Measurements from ENCODE around the gene PALM. TPM values are rescaled to one million over a fixed set of nuclear protein-coding genes. Genes with fewer than 3 reads are reported as not detected.

The PALM gene
- total RNA-seq, 2 donors from 2014 or later: 32.9 to 40.8 TPM

DNA sequence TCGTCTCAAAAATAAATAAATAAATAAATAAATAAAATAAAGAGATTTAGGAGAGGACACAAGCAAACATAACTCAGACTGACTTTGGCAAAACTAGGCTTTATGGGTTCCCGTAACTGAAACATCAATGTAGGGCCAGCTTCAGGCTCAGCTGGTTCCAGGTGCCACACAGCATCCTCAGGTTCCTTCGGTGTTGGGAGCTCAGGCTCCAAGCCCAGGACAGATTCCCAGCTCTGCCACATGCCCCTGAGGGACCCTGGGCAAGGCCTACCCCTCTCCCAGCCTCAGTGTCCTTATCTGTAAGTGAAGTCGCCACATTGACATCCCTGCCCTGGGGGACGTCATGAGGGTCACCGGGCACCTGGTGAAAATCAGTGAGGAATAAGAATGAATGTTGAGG lies 60.9 kb downstream of the PALM start:
- Histone ChIP-seq H3K9me3 (ENCODE audit: control insufficient read depth, low read length) (no peaks in the 10 kb centered on the region), H3K4me3 (ENCODE audit: low read length) (no peak overlapping the region), H3K36me3 (ENCODE audit: control insufficient read depth, insufficient read depth, low read length) (no peaks in the 10 kb centered on the region), H3K27ac (ENCODE audit: low read depth, low read length) (no peak overlapping the region), H3K27me3 (ENCODE audit: control insufficient read depth, insufficient read depth, low read length, poor library complexity, severe bottlenecking) (no peaks in the 10 kb centered on the region), H3K4me1 (ENCODE audit: control insufficient read depth, insufficient read depth, low read length) (no peaks in the 10 kb centered on the region), H3K9ac (ENCODE audit: extremely low read depth, low read length, poor library complexity, severe bottlenecking) (no peak overlapping the region)
- H3K4me1 Mint-ChIP-seq: no peaks in the 10 kb centered on the region
- no peaks in the 10 kb centered on the region for H3K9me3 Mint-ChIP-seq
- WGBS, 2 experiments (ENCODE audit: insufficient coverage in 1 of 2, insufficient read length in 1 of 2): 94 to 100% methylated on average over 1 to 5 of the region's 6 CpGs
- H3K27ac Mint-ChIP-seq: no peak overlapping the region
- DNase-seq: no peak
- no peak overlapping the region for H3K4me3 Mint-ChIP-seq
- H3K36me3 Mint-ChIP-seq (ENCODE audit: low read depth): no peaks in the 10 kb centered on the region
- H3K27me3 Mint-ChIP-seq (ENCODE audit: insufficient read depth): no peaks in the 10 kb centered on the region
- TF ChIP-seq, protein P1, sequence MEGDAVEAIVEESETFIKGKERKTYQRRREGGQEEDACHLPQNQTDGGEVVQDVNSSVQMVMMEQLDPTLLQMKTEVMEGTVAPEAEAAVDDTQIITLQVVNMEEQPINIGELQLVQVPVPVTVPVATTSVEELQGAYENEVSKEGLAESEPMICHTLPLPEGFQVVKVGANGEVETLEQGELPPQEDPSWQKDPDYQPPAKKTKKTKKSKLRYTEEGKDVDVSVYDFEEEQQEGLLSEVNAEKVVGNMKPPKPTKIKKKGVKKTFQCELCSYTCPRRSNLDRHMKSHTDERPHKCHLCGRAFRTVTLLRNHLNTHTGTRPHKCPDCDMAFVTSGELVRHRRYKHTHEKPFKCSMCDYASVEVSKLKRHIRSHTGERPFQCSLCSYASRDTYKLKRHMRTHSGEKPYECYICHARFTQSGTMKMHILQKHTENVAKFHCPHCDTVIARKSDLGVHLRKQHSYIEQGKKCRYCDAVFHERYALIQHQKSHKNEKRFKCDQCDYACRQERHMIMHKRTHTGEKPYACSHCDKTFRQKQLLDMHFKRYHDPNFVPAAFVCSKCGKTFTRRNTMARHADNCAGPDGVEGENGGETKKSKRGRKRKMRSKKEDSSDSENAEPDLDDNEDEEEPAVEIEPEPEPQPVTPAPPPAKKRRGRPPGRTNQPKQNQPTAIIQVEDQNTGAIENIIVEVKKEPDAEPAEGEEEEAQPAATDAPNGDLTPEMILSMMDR (conservative IDR thresholded peaks at IDR 0.05): no peak

DNA sequence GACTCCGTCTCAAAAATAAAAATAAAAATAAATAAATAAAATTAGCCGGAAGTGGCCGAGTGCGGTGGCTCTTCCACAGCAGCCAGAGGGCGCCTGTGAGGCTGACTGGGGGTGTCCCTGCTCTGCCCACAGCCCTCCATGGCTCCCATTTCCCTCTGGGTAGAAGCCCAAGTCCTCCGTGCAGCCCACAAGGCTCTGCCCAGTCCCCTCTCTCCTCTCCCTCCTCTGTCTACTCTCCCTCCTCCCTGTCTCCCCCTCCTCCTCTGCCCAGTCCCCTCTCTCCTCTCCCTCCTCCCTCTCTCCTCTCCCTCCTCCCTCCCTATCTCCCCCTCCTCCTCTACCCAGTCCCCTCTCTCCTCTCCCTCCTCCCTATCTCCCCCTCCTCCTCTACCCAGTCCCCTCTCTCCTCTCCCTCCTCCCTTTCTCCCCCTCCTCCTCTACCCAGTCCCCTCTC lies 62.6 kb downstream of the PALM start:
- no peaks in the 10 kb centered on the region for H3K27me3 ChIP-seq (ENCODE audit: control insufficient read depth, insufficient read depth, low read length, poor library complexity, severe bottlenecking)
- no peak overlapping the region for H3K27ac ChIP-seq (ENCODE audit: low read depth, low read length)
- 74 to 80% methylated on average over 4 to 5 of the region's 6 CpGs for WGBS, 2 experiments (ENCODE audit: insufficient coverage in 1 of 2, insufficient read length in 1 of 2)
- H3K36me3 ChIP-seq (ENCODE audit: control insufficient read depth, insufficient read depth, low read length): no peaks in the 10 kb centered on the region
- H3K9ac ChIP-seq (ENCODE audit: extremely low read depth, low read length, poor library complexity, severe bottlenecking): no peak overlapping the region
- TF ChIP-seq, protein P1 (conservative IDR thresholded peaks at IDR 0.05): peak; percentile 76
- H3K4me3 ChIP-seq (ENCODE audit: low read length): no peak overlapping the region
- H3K9me3 ChIP-seq (ENCODE audit: control insufficient read depth, low read length): no peaks in the 10 kb centered on the region
- H3K4me1 ChIP-seq (ENCODE audit: control insufficient read depth, insufficient read depth, low read length): no peaks in the 10 kb centered on the region
- H3K27me3 Mint-ChIP-seq (ENCODE audit: insufficient read depth): no peaks in the 10 kb centered on the region
- H3K9me3 Mint-ChIP-seq: no peaks in the 10 kb centered on the region
- peak; percentile 66 for DNase-seq
- no peaks in the 10 kb centered on the region for H3K36me3 Mint-ChIP-seq (ENCODE audit: low read depth)
- no peak overlapping the region for H3K27ac Mint-ChIP-seq
- no peak overlapping the region for H3K4me3 Mint-ChIP-seq
- no peaks in the 10 kb centered on the region for H3K4me1 Mint-ChIP-seq

DNA sequence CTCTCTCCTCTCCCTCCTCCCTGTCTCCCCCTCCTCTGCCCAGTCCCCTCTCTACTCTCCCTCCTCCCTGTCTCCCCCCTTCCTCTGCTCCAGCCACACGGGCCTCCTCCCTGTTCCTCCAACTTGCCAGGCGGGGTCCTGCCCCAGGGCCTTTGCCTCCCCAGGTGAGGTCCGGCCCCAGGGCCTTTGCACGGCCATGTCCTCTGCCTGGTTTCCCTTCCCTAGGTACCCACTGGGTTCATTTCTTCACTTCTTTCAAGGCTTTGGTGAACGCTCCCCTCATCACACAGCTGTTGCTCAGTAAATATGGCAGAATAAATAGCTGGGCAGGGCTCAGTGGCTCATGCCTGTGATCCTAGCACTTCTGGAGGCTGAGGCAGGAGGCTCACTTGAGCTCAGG lies 63.3 kb downstream of the PALM start:
- no peak overlapping the region for H3K4me3 ChIP-seq (ENCODE audit: low read length)
- no peaks in the 10 kb centered on the region for H3K4me1 ChIP-seq (ENCODE audit: control insufficient read depth, insufficient read depth, low read length)
- no peak overlapping the region for H3K27ac ChIP-seq (ENCODE audit: low read depth, low read length)
- Mint-ChIP-seq H3K27ac (no peak overlapping the region), H3K36me3 (ENCODE audit: low read depth) (no peaks in the 10 kb centered on the region), H3K27me3 (ENCODE audit: insufficient read depth) (no peaks in the 10 kb centered on the region), H3K4me3 (no peak overlapping the region), H3K4me1 (no peaks in the 10 kb centered on the region), H3K9me3 (no peaks in the 10 kb centered on the region)
- TF ChIP-seq, protein P1 (conservative IDR thresholded peaks at IDR 0.05): no peak
- DNase-seq: no peak
- H3K36me3 ChIP-seq (ENCODE audit: control insufficient read depth, insufficient read depth, low read length): no peaks in the 10 kb centered on the region
- no peaks in the 10 kb centered on the region for H3K27me3 ChIP-seq (ENCODE audit: control insufficient read depth, insufficient read depth, low read length, poor library complexity, severe bottlenecking)
- 85% methylated on average over 5 of the region's 5 CpGs; no CpG with 5 or more reads in 1 of the 2 experiments for WGBS, 2 experiments (ENCODE audit: insufficient coverage in 1 of 2, insufficient read length in 1 of 2)
- H3K9ac ChIP-seq (ENCODE audit: extremely low read depth, low read length, poor library complexity, severe bottlenecking): no peak overlapping the region
- H3K9me3 ChIP-seq (ENCODE audit: control insufficient read depth, low read length): no peaks in the 10 kb centered on the region

Data from endodermal cell (in vitro differentiated cells).